ENCODE data around the gene SIX4.

DNA sequence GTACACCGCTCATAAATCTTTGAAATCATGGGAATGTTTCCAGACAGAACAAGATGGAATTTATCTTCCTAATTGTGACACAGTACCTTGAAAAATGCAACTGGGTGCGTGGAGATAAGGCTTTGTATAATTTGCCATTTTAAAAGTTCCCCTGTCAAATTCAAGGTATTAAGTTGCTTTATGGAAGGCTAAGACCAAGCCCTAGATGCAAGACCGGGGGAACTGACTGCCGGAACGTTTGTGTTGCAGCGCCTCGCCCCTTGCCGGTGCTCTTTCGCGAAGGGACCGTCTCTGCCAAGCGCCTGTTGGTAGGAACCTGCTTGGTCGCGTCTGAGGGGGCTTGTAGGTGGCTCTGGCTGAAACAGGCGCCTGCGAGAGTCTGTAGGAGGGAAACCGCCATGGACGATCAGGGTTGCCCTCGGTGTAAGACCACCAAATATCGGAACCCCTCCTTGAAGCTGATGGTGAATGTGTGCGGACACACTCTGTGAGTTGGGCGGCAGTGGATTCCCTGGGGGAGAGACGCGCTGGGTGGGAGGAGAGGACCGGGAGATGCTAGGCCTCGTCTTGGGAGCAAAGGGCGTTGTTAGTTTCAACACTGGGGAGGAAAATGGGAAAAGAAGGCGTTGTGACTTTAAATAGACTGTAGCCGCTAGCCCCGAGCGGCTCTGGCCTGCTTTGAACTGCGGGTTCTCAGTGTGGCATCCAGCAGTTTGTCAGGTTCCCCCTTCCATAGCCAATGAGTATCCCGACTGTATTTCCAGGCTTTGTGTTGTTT, 10.5 kb upstream of the SIX4 start, which contains the start of gene MNAT1:
- TF ChIP-seq, protein P1, sequence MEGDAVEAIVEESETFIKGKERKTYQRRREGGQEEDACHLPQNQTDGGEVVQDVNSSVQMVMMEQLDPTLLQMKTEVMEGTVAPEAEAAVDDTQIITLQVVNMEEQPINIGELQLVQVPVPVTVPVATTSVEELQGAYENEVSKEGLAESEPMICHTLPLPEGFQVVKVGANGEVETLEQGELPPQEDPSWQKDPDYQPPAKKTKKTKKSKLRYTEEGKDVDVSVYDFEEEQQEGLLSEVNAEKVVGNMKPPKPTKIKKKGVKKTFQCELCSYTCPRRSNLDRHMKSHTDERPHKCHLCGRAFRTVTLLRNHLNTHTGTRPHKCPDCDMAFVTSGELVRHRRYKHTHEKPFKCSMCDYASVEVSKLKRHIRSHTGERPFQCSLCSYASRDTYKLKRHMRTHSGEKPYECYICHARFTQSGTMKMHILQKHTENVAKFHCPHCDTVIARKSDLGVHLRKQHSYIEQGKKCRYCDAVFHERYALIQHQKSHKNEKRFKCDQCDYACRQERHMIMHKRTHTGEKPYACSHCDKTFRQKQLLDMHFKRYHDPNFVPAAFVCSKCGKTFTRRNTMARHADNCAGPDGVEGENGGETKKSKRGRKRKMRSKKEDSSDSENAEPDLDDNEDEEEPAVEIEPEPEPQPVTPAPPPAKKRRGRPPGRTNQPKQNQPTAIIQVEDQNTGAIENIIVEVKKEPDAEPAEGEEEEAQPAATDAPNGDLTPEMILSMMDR (IDR thresholded peaks at IDR 0.05), result peak in 1 of 3 donors; percentile 11
- TF ChIP-seq POLR2A (IDR thresholded peaks at IDR 0.05) (no peak), POLR2AphosphoS5 (IDR thresholded peaks at IDR 0.05) (peak; percentile 27 to 73 (median 63))

Measured in breast epithelium (tissue), 3 donors.